ENCODE data around the gene MPG. TPM values are rescaled to one million over a fixed set of nuclear protein-coding genes. Genes with fewer than 3 reads are reported as not detected.
"Not testable (repeated sequence)": the region's sequence is repeated elsewhere in the genome, so short reads cannot be mapped to it uniquely, and the experiment has no call there.

MPG gene
- polyA plus RNA-seq, 1 of the 3 experiments (the other 2 are of a cell fraction), result 98.3 TPM

DNA sequence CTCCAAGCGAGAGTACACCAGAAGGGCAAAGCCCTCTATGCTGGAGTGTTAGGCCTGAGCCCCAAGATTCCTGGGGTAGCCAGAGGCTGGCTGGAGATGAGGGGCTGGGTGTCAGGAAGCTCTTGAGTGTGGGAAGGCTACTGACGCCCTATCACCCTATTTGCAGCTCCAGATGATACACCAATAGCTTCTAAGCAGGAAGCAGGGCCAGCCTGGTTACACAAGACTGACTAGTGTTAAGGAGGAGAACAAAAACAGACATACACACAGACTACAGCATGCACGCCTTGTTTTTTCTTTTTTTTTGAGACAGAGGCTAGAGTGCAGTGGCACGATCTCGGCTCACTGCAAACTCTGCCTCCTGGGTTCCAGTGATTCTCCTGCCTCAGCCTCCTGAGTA, 40.5 kb upstream of the MPG start:
- Histone ChIP-seq H3F3A (replicated peaks; ENCODE audit: insufficient read depth) (no peaks in the 10 kb centered on the region), H3K79me2 (ENCODE audit: insufficient read depth) (no peaks in the 10 kb centered on the region), H3K9ac (no peak overlapping the region), H3K4me2 (no peak overlapping the region), H3K36me3 (replicated peaks in 1 of 2; ENCODE audit: control insufficient read depth in 1 of 2, insufficient read depth in 2 of 2, low read length in 1 of 2) (no peaks in the 10 kb centered on the region), H3K9me2 (no peaks in the 10 kb centered on the region), H3K27ac (ENCODE audit: low read depth in 2 of 2, low read length in 1 of 2) (no peak overlapping the region), H3K4me3 (ENCODE audit: low read depth in 2 of 2, low read length in 1 of 2) (no peak overlapping the region), H2AFZ (ENCODE audit: low read depth) (no peak overlapping the region), H3K9me3 (no peaks in the 10 kb centered on the region), H3K27me3 (ENCODE audit: insufficient read depth) (no peaks in the 10 kb centered on the region), H4K20me1 (ENCODE audit: insufficient read depth) (no peaks in the 10 kb centered on the region), H3K4me1 (ENCODE audit: control insufficient read depth in 1 of 2, insufficient read depth in 2 of 2, low read depth in 1 of 2, low read length in 1 of 2) (peaks cover 0 to 5% of the 10 kb centered on the region in 2 experiments; a peak in 1 of 4 replicates)
- ChIA-PET POLR2A (no interaction called here), CTCF (interaction anchor here (1.0 kb wide), 1 partner anchor 28 kb away, joined by 3 read pairs; no protein-coding TSS in a partner anchor)
- TF ChIP-seq FOSL2 (IDR thresholded peaks at IDR 0.05; ENCODE audit: borderline replicate concordance, low read depth) (no peak), JUND (IDR thresholded peaks at IDR 0.05) (no peak), NFIC (IDR thresholded peaks at IDR 0.05; ENCODE audit: borderline replicate concordance) (no peak), FOXM1 (IDR thresholded peaks at IDR 0.05; ENCODE audit: low read depth) (no peak), YY1 (IDR thresholded peaks at IDR 0.05; ENCODE audit: low read depth) (no peak), RCOR1 (IDR thresholded peaks at IDR 0.05; ENCODE audit: low read length) (no peak), MXI1 (IDR thresholded peaks at IDR 0.05; ENCODE audit: low read depth, low read length) (no peak), TEAD4 (IDR thresholded peaks at IDR 0.05; ENCODE audit: borderline replicate concordance, insufficient read depth) (no peak), FOXJ3 (CRISPR knock-in tag; IDR thresholded peaks at IDR 0.05) (no peak), SIN3A (IDR thresholded peaks at IDR 0.05; ENCODE audit: borderline replicate concordance, low read depth, low read length) (no peak)
- TF ChIP-seq, protein P1, sequence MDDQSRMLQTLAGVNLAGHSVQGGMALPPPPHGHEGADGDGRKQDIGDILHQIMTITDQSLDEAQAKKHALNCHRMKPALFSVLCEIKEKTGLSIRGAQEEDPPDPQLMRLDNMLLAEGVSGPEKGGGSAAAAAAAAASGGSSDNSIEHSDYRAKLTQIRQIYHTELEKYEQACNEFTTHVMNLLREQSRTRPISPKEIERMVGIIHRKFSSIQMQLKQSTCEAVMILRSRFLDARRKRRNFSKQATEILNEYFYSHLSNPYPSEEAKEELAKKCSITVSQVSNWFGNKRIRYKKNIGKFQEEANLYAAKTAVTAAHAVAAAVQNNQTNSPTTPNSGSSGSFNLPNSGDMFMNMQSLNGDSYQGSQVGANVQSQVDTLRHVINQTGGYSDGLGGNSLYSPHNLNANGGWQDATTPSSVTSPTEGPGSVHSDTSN (IDR thresholded peaks at IDR 0.05), result no peak
- TF ChIP-seq, protein P2, sequence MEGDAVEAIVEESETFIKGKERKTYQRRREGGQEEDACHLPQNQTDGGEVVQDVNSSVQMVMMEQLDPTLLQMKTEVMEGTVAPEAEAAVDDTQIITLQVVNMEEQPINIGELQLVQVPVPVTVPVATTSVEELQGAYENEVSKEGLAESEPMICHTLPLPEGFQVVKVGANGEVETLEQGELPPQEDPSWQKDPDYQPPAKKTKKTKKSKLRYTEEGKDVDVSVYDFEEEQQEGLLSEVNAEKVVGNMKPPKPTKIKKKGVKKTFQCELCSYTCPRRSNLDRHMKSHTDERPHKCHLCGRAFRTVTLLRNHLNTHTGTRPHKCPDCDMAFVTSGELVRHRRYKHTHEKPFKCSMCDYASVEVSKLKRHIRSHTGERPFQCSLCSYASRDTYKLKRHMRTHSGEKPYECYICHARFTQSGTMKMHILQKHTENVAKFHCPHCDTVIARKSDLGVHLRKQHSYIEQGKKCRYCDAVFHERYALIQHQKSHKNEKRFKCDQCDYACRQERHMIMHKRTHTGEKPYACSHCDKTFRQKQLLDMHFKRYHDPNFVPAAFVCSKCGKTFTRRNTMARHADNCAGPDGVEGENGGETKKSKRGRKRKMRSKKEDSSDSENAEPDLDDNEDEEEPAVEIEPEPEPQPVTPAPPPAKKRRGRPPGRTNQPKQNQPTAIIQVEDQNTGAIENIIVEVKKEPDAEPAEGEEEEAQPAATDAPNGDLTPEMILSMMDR (IDR thresholded peaks at IDR 0.05), result no peak
- TF ChIP-seq, protein P3, sequence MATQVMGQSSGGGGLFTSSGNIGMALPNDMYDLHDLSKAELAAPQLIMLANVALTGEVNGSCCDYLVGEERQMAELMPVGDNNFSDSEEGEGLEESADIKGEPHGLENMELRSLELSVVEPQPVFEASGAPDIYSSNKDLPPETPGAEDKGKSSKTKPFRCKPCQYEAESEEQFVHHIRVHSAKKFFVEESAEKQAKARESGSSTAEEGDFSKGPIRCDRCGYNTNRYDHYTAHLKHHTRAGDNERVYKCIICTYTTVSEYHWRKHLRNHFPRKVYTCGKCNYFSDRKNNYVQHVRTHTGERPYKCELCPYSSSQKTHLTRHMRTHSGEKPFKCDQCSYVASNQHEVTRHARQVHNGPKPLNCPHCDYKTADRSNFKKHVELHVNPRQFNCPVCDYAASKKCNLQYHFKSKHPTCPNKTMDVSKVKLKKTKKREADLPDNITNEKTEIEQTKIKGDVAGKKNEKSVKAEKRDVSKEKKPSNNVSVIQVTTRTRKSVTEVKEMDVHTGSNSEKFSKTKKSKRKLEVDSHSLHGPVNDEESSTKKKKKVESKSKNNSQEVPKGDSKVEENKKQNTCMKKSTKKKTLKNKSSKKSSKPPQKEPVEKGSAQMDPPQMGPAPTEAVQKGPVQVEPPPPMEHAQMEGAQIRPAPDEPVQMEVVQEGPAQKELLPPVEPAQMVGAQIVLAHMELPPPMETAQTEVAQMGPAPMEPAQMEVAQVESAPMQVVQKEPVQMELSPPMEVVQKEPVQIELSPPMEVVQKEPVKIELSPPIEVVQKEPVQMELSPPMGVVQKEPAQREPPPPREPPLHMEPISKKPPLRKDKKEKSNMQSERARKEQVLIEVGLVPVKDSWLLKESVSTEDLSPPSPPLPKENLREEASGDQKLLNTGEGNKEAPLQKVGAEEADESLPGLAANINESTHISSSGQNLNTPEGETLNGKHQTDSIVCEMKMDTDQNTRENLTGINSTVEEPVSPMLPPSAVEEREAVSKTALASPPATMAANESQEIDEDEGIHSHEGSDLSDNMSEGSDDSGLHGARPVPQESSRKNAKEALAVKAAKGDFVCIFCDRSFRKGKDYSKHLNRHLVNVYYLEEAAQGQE (IDR thresholded peaks at IDR 0.05; ENCODE audit: low read depth, low read length), result no peak
- TF ChIP-seq, protein P4, sequence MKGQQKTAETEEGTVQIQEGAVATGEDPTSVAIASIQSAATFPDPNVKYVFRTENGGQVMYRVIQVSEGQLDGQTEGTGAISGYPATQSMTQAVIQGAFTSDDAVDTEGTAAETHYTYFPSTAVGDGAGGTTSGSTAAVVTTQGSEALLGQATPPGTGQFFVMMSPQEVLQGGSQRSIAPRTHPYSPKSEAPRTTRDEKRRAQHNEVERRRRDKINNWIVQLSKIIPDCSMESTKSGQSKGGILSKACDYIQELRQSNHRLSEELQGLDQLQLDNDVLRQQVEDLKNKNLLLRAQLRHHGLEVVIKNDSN (IDR thresholded peaks at IDR 0.05; ENCODE audit: borderline replicate concordance, low read depth), result no peak
- WGBS (ENCODE audit: low lambda C conversion rate), result 94% methylated on average over 4 of the region's 5 CpGs
- no peak for DNase-seq

DNA sequence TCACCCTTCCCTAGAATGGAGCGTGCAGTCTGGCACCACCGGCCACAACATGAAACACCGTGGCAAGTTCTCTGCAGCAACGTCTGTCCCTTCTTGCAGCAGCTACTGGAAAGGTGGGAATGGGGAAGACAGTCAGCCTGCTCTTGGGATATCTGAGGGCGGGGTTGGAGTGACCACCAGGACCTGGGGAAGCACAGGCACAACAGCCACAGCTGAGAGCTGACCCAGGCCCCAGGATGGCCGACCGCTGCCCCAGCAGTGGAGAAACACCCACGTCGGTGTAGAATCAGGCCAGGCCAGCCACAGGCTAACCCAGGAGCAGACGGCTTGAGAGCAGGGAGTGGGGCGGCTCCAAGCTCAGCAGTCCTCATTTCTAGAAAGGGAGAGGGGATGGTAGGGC, 39.8 kb upstream of the MPG start:
- H2AFZ ChIP-seq (ENCODE audit: low read depth); H4K20me1 ChIP-seq (ENCODE audit: insufficient read depth); DNase-seq; H3K79me2 ChIP-seq (ENCODE audit: insufficient read depth); H3K9ac ChIP-seq; H3K36me3 ChIP-seq (replicated peaks in 1 of 2; ENCODE audit: control insufficient read depth in 1 of 2, insufficient read depth in 2 of 2, low read length in 1 of 2); H3K9me3 ChIP-seq; POLR2A ChIA-PET; H3K4me1 ChIP-seq (ENCODE audit: control insufficient read depth in 1 of 2, insufficient read depth in 2 of 2, low read depth in 1 of 2, low read length in 1 of 2); H3K4me3 ChIP-seq (ENCODE audit: low read depth in 2 of 2, low read length in 1 of 2); H3F3A ChIP-seq (replicated peaks; ENCODE audit: insufficient read depth); H3K4me2 ChIP-seq; H3K27me3 ChIP-seq (ENCODE audit: insufficient read depth); H3K27ac ChIP-seq (ENCODE audit: low read depth in 2 of 2, low read length in 1 of 2); H3K9me2 ChIP-seq: not testable (repeated sequence)
- CTCF ChIA-PET, result interaction anchor here (1.3 kb wide), 1 partner anchor 27 kb away, joined by 5 read pairs; no protein-coding TSS in a partner anchor
- WGBS (ENCODE audit: low lambda C conversion rate), result 96% methylated on average over 10 of the region's 11 CpGs
